ENCODE results near the gene TSHZ2.
"Not testable (repeated sequence)": the region's sequence is repeated elsewhere in the genome, so short reads cannot be mapped to it uniquely, and the experiment has no call there.

Gene TSHZ2

DNA sequence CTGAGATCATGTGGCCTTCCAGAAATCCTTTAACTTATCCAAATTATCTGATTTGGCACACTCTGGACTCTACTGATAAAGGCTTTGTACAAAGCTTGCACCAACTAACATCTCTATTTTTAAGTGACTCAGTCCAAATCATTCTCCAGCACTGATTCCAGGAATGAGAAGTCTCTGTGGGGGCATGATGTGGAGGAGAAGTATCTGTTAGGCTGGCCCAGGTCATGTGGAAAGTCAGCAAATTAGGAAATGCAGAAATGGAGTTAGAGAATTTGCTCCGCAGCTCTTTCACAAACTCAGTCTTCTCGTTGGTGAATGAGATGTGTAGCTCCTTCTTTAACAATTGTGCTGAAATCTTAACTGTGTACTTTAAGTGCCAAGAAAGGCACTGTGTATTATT is 455.8 kb downstream of the TSHZ2 start:
- no peak for DNase-seq

DNA sequence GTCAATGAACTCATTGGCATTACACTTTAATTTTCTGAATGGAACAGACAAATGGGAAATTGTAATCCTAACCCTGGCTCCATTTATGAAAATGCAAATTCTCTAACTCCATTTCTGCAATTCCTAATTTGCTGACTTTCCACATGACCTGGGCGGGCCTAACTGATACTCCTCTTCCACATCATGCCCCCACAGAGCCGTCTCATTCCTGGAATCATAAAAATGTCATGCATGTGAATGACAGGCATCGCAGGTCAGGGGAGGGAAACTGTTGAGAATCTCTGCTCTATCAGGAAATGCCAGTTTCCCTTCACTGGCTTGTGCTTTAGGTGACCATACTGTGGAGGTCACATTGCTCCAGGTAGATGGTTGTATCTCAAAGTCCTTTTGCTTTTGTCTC is 456.4 kb downstream of the TSHZ2 start:
- DNase-seq = no peak

DNA sequence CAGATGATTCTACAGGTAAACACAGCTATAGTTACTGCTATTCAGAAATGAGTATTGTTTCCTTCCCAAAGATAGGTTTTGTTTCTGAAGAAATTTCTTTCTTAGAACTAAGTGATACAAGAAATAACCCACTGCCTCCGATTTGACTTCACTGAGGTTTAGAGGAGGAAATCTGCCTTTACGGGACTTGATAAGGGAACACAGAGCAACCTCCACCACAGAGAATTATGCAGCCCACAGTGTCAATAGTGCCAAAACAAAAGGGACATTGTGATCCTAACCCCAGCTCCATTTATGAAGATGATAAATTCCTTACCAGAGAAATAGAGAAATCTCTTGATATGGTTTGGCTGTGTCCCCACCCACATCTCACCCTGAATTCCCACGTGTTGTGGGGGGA is 456.8 kb downstream of the TSHZ2 start:
- DNase-seq = no peak

DNA sequence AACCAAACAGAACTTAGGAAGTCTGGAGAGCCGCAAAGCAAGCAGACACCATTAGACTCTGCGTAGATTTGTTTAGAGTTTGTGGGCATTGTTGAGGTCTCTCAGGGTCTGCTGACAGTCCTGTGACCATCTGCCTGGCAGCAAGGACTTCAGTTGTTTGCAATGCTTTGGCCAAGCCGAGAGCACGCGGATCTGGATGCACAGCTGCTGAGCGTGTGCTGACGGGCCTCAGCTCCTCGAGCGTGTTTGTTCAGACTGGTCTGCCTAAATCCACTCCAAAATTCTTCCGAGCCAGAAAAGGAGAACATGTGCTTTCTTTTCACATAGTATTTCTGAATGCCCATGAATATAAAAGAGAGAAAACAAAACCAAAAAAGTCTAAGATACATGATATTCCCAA is 462.5 kb downstream of the TSHZ2 start:
- DNase-seq = no peak

DNA sequence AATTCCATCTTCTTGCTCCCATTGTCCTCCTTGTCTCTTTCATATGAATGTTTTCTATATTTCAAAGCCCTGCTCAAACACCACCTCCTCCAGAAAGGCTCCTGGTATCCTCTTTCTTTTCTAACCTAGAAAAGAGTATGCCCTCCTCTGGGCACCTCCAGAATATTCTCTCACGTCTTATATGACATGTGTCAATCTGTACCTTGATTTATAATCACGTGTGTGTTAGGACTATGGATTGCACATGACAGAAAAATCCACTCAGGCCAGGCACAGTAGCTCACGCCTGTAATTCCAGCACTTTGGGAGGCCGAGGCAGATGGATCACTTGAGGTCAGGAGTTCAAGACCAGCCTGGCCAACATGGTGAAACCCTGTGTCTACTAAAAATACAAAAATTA is 464.8 kb downstream of the TSHZ2 start:
- DNase-seq = not testable (repeated sequence)

DNA sequence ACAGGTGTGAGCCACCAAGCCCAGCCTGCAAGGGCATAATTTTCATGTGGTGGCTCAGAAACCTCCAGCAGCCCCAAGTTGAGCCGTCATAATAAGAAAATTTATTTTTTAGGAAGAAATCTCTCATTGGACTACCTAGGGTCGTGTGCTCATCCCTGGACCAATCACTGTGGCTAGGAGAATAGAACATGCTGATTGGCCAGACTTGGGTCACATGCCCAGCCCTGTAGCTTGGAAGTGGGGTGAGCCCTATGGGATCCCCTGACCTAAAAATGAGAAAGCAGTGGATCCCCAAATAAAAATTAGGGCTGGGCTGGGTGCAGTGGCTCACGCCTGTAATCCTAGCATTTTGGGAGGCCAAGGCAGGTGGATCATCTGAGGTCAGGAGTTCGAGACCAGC is 466.2 kb downstream of the TSHZ2 start:
- DNase-seq = no peak

DNA sequence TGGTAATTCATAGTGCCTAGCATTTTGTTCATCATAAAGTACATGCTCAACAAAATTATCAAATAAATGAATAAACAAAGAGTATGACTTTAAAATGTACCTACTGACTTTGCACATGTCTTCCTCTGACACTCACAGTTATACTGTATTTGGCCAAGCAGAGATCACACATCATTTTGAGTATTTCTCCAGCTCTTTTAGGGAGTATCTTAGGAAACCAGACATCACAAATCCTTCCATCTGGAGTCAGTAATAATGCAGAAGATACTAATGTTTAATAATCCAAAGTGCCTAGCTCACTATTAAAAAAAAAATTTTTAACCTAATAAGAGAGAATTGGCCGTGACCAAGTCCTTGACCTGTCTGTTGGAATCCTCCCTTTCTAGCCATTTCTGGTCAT is 466.9 kb downstream of the TSHZ2 start:
- no peak for DNase-seq

DNA sequence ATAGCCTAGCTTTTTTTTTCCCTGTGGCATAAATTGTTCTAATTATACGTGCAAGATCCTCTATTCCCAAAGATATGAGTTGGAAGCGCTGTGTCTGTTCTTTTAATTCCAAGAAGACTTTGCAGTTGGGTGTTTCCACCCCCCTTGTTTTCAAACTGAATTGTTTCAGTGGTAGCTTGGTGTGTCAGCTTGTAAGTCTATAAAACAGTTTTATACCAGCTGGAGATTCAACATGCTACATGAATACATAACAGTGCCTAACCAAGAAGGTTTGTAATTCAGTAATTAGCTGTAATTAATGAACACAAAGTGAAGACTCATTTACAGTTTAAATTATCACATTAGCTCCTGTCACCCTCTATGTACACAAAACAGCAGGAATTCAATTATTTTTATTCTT is 467.5 kb downstream of the TSHZ2 start:
- no peak for DNase-seq

DNA sequence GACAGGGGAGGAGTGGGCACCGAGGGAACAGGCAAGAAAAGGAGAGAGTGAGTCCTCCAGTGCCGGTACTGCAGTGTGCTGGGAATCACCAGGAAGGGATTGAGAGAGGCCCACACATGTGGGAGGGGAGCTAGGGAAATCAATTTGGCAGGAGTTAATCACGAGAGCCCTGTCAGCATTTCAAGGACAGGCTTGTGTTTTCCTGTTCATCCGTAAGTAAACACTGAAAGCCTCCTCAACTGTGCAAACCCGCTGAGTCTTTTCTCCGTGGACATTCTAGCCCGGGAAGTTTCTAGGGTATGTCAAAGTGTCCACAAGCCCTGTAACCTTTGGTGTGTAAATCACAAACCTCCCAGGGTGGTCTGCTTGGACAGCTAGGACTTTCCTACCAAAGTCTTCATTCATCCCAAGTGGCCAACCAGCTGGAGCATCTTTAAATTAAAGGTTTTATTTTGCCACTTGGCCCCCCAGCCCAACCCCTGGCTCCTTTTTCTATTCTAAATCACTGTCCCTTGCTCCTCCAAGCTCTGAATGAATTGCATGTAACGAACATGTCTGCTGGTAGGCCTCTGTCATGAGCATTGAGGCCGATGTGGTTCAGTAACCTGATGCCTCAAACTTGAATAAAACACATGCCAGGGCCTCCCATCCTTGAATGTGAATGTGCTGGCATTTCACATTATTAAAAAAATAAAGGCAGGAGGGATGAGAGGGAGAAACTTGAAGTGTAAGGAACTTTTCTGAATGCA is 472.4 kb downstream of the TSHZ2 start:
- DNase-seq = no peak

DNA sequence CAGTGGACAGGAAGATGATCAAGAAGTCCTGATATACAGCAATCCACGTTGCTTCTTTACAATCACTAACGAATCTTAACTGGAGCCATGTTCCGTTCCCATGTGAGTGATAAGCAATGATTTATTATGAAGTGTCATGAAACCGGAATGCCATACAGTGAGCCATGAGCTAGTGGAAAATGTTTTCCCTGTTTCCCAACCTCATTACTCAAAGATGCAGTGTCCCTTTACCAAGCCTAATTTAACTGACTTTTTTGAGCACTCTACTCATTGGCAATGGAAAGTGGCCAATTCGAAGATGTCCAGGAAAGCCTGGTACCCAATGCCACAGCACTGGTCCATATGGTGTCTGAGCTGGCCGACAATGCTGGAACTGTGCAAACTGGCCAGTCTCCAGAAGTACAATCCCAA is 473.2 kb downstream of the TSHZ2 start:
- no peak for DNase-seq

DNA sequence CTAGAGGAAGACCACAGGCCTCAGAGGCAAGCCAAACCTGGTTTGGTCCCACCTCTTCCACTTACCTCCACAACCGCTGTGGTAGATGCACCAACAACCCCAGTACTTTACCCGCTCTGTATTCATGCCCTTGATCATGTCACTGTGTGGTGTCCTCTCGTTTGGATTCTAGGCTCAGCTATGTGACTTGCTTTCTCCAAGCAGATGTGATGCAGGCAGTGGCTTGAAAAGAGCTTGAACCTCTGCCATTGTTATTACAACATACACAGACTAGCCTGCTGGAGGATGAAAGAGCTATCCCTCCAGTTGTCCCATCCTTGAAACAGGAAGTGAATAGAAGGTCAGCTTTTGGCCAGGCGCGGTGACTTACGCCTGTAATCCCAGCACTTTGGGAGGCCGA is 473.8 kb downstream of the TSHZ2 start:
- DNase-seq = no peak

DNA sequence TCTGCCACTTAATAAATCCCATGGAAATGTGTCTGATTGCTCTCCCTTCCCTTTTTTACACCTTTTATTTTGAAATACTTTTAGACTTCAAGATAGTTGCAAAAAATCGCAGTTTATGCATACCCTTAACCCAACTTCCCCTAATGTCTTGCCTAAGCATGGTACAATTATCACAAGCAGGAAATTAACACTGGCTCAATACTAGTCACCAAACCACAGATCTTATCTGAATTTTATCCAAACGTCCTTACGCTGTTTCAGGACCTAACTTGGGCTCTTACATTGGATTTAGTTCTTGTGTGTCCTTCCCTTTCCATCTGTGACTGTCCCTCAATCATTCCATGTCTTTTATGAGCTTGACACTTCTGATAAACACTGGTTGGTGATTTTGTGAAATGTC is 475.2 kb downstream of the TSHZ2 start:
- DNase-seq = no peak

DNA sequence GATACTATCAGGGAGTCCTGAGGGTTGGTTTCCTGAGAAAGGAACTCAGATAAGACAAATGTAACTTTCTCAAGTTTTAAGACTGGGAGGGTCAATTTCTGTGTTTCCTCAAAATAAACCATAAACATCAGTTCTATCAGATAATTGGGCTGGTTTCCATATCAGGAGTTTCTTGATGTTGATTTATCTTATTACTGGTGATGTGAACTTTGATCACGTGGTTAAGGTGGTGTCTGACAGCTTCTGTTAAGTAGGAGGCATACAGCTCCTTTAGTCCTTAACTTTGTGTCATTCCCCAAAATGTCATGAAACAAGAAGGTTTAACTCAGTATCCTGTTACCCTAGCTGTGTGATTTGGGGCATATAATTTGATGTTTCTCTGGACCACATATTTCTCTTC is 476.3 kb downstream of the TSHZ2 start:
- DNase-seq = no peak

DNA sequence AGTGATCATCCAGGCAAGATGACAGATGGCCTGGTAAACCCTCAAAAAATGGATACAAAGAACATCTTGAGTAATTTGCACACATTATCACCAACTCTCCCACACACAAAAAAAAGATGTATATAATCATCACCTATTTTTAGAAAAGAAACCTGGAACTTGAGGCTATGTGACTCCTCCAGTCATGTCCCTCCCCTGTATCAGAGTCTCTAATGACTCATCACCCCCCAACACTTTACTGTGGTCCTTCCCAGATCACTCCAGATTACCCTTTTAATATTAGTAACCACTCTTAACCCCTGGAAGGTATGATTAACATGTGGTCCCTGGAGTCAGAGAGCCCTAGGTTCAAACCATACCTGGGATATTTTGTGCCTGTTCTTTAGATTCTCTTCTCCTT is 476.7 kb downstream of the TSHZ2 start:
- no peak for DNase-seq

DNA sequence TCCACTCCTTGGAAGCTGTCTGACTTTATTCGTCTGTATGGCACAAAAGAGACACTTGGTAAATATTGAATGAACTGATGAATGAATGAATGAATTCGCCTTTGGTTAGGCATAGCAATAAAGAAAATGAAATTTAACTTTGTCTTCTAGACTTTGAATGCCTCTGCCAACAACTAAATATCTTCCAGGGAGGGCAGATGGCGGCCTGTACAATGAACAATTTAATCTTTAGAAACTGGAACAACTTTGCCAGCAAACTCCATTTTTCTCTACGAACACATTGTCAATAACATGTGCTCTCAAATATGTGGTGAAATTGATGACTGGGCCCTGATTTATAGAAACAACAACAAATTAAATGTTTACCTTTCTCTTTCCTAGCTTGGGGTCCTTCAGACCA is 480.9 kb downstream of the TSHZ2 start:
- no peak for DNase-seq

DNA sequence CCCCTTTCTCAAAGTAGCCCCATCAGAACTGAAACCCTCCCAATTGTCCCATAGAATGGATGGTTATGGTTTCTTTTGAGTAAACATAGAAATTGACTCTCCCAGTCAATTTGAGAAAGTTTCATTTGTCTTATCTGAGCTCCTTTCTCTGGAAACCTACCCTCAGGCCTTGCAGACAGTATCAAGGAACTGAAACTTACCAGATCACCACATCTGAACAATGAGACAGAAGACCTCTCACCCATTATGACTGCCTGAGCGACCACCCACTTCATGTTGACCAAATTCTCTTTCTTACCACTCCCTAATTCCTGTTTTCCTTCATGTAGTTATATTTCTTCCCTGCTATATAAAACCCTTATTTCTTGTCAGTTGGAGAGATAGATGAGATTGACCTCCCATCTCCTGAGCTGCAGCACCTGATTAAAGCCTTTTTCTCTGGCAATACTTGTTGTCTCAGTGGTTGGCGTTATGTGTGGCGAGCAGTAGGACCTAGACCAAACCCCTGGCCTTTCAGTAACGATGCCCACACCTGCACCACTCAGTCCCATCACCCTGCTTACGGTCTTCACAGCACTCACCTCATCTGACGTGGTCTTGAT is 482.6 kb downstream of the TSHZ2 start:
- no peak for DNase-seq

DNA sequence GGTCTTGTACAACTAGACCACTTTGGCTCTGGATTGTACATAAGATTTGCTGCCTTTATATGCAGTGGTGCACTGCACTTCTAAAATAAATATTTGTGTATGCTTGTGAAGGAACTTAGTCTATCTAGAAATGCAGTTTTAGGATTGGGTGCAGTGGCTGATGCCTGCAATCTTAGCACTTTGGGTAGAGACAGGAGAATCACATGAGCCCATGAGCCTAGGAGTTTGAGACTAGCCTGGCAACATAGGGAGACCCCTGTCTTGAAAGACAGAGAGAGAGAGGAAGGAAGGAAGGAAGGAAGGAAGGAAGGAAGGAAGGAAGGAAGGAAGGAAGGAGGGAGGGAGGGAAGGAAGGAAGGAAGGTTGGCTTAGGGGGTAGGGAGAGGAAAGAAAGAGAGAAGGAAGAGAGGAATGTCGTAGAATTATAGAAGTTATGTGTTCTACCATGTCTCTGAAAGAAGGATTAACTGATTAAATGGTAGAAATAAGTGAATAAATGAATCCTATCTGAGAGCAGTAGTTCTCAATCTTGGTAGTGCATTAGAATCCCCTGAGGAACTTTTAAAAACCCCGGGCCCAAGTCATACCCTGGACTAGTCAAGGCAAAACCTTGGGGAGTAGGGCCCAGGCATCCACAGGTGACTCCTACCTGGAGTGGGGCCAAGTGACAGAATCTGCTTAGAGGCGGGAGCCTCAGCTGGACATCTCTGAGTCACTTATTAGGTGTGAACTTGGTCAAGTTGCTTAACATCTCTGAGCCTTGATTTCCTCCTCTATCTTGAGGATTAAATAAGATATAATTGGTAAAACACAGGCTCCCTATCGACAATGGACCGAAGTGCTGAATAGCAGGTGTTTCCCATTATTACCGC is 491.2 kb downstream of the TSHZ2 start:
- no peak for DNase-seq

DNA sequence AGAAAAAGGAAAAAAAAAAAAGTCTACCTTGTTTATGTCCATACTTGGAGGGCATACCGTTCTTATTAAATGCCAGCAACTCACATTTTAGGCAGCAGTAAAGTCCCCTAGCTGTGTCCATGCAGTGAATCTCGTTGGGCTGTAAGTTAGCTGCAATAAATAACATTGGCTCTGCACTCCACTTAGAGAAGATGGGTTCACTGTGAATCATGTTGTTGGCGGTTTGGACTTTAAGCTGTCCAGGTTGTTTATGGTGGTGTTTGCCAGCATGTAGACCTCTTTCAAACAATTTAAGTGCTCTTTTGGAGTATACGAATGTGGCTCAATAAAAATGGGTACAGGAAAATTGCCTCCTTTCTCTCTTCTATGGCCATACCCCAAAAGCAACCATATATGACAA is 494.1 kb downstream of the TSHZ2 start:
- DNase-seq = no peak

DNA sequence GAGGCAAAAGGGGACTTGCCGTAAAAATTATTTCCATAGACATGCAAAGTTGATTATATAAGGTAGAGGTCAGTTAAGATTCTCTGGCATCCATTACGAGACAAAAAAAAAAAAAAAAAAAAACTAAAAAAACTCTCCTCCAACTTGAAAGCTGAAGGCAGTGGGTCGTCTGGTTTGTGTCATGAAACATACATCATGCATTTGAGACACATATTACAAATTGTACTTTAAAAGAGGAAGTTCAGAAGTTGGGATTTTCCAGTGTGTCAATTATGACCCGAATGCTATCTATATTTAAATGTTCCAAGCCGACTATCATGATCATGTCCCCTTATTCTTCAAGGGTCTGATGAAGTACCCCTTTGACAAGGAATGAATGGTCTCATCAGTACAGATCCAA is 496.4 kb downstream of the TSHZ2 start:
- DNase-seq = no peak

DNA sequence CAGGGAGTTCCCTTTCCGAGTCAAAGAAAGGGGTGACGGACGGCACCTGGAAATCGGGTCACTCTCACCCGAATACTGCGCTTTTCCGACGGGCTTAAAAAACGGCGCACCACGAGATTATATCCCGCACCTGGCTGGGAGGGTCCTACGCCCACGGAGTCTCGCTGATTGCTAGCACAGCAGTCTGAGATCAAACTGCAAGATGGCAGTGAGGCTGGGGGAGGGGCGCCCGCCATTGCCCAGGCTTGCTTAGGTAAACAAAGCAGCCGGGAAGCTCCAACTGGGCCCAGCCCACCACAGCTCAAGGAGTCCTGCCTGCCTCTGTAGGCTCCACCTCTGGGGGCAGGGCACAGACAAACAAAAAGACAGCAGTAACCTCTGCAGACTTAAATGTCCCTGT is 500.7 kb downstream of the TSHZ2 start:
- DNase-seq = not testable (repeated sequence)

DNA sequence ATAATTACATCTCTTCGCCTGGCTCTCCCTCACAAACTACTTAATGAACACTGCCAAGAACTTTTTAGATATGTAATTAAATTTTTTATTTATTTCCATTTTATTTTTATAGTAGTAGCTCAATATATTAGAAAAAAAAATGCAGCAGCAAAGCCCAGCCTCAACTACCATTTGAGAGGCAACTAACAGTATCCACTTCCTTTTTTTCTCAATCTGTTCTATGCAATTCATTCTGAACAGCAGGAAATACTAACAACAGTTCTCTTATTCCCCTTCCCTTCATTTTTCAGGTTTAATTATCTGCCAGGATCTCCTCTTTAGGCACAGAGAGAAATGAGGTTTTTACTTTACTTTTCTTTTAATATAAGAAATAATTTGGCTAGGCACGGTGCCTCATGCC is 508.8 kb downstream of the TSHZ2 start:
- DNase-seq = no peak

DNA sequence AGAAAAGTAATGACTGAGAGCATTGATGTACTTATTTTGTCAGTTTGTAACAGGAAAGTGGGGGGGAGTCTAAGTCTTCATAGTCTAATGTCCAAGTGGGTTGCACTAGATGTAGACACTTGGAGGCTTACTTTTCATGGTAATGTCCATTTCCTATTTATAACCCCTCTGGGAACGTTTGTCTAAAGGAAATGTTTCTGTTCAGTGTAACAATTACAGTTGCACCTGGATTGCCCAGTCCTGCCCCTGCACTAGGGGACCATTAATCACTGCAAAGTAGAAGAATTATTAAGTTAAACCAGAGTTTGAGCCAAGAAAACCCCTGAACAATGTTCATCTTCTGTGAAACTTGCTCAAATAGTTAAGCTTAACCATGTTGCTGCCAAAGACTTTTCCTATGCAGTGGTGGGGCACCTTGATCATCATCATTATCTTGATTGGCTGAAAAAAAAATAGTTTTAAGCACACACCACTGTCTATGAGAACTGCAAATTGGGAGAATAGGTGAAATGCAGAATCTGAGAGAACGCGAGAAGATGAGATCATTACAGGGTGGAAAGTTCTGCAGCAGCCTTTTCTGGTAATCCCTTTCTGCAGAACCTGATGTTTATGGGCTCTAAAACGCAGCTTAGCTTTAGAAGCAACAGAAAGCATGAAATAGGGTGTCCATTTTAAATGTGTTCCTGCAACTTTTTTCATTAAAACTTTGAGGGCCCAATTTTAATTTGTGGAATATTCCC is 515.5 kb downstream of the TSHZ2 start:
- no peak for DNase-seq

DNA sequence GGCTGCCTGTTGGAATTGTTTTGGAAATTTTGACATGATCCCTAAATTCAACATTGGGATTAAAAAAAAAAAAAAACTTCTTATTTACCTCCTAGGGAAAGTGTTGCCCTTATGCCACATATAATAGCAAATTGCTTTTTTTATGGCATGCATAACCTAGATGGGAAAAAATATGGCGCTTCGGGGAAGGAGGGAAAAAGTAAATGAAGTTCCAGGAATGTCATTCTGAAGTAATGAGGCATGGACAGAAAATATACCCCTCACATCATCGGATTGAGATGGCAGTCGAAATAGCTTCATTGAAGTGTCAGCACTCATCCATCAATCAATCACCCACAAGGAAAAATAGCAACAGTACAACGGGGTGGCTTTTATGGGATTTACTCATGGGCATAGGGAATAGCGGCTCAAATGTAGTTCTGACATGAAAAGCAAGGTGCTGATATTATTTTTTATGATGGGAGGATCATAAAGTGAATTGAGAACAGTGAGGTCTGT is 516.7 kb downstream of the TSHZ2 start:
- no peak for DNase-seq

Measured in CD4-positive, alpha-beta T cell treated with Interleukin-17A for 4 hours (primary cell).